Measurements from ENCODE around the gene GABARAPL2.

The GABARAPL2 gene

DNA sequence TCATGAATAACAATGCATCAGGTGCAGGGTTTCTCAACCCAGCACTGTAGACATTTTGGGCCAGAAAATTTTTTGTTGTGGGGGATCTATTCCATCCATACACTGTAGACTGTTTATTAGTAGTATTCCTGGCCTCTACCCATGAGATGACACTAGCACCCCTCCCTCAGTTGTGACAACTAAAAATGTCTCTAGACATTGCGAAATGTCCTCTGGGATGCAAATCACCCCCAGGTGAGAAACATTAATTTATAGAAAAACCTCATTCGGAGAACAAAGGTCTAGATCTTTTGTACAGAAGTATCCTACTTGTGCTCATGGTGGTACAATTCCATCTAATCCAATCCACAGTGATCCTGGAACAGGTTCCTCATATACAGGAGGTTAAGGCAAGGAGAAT lies 52.6 kb downstream of the GABARAPL2 start:
- Histone ChIP-seq H3K36me3 (ENCODE audit: control insufficient read depth in 2 of 2, insufficient read depth in 1 of 2, low read length in 2 of 2) (peaks cover 34 to 69% of the 10 kb centered on the region in 2 experiments), H3K4me1 (ENCODE audit: control insufficient read depth, insufficient read depth, low read length) (peaks cover 6% of the 10 kb centered on the region; the same call in 1 of the 2 replicates), H3K27ac (ENCODE audit: extremely low read depth, low read depth, low read length) (no peak overlapping the region), H3K4me3 (ENCODE audit: low read depth, low read length) (no peak overlapping the region), H3K9me3 (ENCODE audit: control insufficient read depth, insufficient read depth, low read depth, low read length) (no peaks in the 10 kb centered on the region)
- CTCF ChIA-PET, result no interaction called here
- TF ChIP-seq ZNF777 (tag by site-specific recombination; IDR thresholded peaks at IDR 0.05; ENCODE audit: borderline replicate concordance) (no peak), SCRT2 (tag by site-specific recombination; IDR thresholded peaks at IDR 0.05) (no peak), ZNF248 (tag by site-specific recombination; IDR thresholded peaks at IDR 0.05) (no peak), TCF7L2 (IDR thresholded peaks at IDR 0.05; ENCODE audit: borderline replicate concordance, low read depth, low read length) (no peak), ZBTB21 (tag by site-specific recombination; IDR thresholded peaks at IDR 0.05) (no peak), GLI2 (tag by site-specific recombination; IDR thresholded peaks at IDR 0.05; ENCODE audit: borderline replicate concordance, low read depth) (no peak), ZNF214 (tag by site-specific recombination; IDR thresholded peaks at IDR 0.05; ENCODE audit: borderline replicate concordance) (no peak), ZNF184 (tag by site-specific recombination; IDR thresholded peaks at IDR 0.05) (no peak)
- TF ChIP-seq, protein P1, sequence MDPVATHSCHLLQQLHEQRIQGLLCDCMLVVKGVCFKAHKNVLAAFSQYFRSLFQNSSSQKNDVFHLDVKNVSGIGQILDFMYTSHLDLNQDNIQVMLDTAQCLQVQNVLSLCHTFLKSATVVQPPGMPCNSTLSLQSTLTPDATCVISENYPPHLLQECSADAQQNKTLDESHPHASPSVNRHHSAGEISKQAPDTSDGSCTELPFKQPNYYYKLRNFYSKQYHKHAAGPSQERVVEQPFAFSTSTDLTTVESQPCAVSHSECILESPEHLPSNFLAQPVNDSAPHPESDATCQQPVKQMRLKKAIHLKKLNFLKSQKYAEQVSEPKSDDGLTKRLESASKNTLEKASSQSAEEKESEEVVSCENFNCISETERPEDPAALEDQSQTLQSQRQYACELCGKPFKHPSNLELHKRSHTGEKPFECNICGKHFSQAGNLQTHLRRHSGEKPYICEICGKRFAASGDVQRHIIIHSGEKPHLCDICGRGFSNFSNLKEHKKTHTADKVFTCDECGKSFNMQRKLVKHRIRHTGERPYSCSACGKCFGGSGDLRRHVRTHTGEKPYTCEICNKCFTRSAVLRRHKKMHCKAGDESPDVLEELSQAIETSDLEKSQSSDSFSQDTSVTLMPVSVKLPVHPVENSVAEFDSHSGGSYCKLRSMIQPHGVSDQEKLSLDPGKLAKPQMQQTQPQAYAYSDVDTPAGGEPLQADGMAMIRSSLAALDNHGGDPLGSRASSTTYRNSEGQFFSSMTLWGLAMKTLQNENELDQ (tag by site-specific recombination; IDR thresholded peaks at IDR 0.05; ENCODE audit: low read depth), result no peak
- TF ChIP-seq, protein P2, sequence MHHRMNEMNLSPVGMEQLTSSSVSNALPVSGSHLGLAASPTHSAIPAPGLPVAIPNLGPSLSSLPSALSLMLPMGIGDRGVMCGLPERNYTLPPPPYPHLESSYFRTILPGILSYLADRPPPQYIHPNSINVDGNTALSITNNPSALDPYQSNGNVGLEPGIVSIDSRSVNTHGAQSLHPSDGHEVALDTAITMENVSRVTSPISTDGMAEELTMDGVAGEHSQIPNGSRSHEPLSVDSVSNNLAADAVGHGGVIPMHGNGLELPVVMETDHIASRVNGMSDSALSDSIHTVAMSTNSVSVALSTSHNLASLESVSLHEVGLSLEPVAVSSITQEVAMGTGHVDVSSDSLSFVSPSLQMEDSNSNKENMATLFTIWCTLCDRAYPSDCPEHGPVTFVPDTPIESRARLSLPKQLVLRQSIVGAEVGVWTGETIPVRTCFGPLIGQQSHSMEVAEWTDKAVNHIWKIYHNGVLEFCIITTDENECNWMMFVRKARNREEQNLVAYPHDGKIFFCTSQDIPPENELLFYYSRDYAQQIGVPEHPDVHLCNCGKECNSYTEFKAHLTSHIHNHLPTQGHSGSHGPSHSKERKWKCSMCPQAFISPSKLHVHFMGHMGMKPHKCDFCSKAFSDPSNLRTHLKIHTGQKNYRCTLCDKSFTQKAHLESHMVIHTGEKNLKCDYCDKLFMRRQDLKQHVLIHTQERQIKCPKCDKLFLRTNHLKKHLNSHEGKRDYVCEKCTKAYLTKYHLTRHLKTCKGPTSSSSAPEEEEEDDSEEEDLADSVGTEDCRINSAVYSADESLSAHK (tag by site-specific recombination; IDR thresholded peaks at IDR 0.05), result no peak
- TF ChIP-seq, protein P3, sequence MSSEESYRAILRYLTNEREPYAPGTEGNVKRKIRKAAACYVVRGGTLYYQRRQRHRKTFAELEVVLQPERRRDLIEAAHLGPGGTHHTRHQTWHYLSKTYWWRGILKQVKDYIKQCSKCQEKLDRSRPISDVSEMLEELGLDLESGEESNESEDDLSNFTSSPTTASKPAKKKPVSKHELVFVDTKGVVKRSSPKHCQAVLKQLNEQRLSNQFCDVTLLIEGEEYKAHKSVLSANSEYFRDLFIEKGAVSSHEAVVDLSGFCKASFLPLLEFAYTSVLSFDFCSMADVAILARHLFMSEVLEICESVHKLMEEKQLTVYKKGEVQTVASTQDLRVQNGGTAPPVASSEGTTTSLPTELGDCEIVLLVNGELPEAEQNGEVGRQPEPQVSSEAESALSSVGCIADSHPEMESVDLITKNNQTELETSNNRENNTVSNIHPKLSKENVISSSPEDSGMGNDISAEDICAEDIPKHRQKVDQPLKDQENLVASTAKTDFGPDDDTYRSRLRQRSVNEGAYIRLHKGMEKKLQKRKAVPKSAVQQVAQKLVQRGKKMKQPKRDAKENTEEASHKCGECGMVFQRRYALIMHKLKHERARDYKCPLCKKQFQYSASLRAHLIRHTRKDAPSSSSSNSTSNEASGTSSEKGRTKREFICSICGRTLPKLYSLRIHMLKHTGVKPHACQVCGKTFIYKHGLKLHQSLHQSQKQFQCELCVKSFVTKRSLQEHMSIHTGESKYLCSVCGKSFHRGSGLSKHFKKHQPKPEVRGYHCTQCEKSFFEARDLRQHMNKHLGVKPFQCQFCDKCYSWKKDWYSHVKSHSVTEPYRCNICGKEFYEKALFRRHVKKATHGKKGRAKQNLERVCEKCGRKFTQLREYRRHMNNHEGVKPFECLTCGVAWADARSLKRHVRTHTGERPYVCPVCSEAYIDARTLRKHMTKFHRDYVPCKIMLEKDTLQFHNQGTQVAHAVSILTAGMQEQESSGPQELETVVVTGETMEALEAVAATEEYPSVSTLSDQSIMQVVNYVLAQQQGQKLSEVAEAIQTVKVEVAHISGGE (tag by site-specific recombination; conservative IDR thresholded peaks at IDR 0.05; ENCODE audit: low read depth), result no peak
- POLR2A ChIA-PET, result no interaction called here

DNA sequence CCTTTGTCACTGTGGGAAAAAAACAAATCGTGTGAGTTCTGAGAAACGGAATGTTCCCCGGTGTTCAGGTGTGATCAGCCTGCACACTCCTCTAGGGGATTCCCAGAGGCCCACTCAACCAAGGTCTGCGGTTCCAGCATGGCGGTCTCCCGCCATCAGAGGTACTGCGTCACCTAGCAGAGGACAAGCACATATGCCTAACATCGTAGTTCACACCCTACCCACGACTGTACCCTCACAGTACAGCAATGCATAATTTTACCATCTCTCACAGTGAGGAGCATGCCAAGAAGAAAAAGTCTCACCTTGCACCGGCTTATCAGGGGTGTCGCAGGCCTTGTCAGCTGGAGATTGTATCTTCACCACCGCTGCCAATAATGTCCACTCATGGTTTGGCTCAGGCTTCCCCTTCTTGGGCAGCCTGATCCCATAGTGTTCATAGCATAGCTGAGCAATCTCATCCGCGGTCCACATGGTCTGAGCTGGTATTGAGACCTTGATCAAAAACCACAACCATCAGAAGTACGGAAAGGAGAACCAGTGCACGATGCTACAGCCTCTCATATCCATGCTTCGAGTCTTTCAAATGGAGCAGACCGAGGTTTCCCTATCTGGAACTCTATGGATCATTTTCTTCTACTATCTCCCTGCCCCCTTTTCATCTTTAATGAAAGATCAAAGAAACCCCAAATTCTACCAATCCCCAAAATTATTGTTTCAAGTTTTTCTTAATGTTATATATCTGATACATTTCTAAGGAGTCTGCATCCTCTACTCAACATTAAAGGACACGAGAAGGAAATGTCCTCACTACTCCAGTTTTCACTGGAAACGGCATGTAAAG lies 54.4 kb downstream of the GABARAPL2 start:
- POLR2A ChIA-PET, result interaction anchor here (1.1 to 2.9 kb wide), 2 partner anchors 11 to 104 kb away, joined by 3 to 9 read pairs; no protein-coding TSS in a partner anchor
- peaks cover 6% of the 10 kb centered on the region; the same call in 1 of the 2 replicates for H3K4me1 ChIP-seq (ENCODE audit: control insufficient read depth, insufficient read depth, low read length)
- no peak overlapping the region for H3K4me3 ChIP-seq (ENCODE audit: low read depth, low read length)
- H3K36me3 ChIP-seq (ENCODE audit: control insufficient read depth in 2 of 2, insufficient read depth in 1 of 2, low read length in 2 of 2), result peaks cover 31 to 52% of the 10 kb centered on the region in 2 experiments
- no peaks in the 10 kb centered on the region for H3K9me3 ChIP-seq (ENCODE audit: control insufficient read depth, insufficient read depth, low read depth, low read length)
- CTCF ChIA-PET, result interaction anchor here (0.7 to 2.8 kb wide), 4 partner anchors 18 to 169 kb away, joined by 3 to 21 read pairs (median 4); no protein-coding TSS in a partner anchor
- no peak overlapping the region for H3K27ac ChIP-seq (ENCODE audit: extremely low read depth, low read depth, low read length)
- TF ChIP-seq, protein P4, sequence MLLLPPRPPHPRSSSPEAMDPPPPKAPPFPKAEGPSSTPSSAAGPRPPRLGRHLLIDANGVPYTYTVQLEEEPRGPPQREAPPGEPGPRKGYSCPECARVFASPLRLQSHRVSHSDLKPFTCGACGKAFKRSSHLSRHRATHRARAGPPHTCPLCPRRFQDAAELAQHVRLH (tag by site-specific recombination; IDR thresholded peaks at IDR 0.05), result no peak
- TF ChIP-seq, protein P5, sequence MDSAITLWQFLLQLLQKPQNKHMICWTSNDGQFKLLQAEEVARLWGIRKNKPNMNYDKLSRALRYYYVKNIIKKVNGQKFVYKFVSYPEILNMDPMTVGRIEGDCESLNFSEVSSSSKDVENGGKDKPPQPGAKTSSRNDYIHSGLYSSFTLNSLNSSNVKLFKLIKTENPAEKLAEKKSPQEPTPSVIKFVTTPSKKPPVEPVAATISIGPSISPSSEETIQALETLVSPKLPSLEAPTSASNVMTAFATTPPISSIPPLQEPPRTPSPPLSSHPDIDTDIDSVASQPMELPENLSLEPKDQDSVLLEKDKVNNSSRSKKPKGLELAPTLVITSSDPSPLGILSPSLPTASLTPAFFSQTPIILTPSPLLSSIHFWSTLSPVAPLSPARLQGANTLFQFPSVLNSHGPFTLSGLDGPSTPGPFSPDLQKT (IDR thresholded peaks at IDR 0.05; ENCODE audit: borderline replicate concordance, low read depth, low read length), result no peak
- no peak for TF ChIP-seq ZNF350 (tag by site-specific recombination; IDR thresholded peaks at IDR 0.05)
- TF ChIP-seq ZNF132 (tag by site-specific recombination; IDR thresholded peaks at IDR 0.05; ENCODE audit: borderline replicate concordance), result no peak
- no peak for TF ChIP-seq ZNF791 (tag by site-specific recombination; IDR thresholded peaks at IDR 0.05)
- no peak for TF ChIP-seq HOXC10 (CRISPR knock-in tag; IDR thresholded peaks at IDR 0.05)
- no peak for TF ChIP-seq ZNF785 (tag by site-specific recombination; IDR thresholded peaks at IDR 0.05)
- no peak for TF ChIP-seq FEZF1 (tag by site-specific recombination; IDR thresholded peaks at IDR 0.05)
- TF ChIP-seq ZNF341 (tag by site-specific recombination; IDR thresholded peaks at IDR 0.05; ENCODE audit: low read depth), result no peak
- TF ChIP-seq ZSCAN30 (tag by site-specific recombination; IDR thresholded peaks at IDR 0.05), result no peak
- TF ChIP-seq ZSCAN23 (tag by site-specific recombination; IDR thresholded peaks at IDR 0.05), result no peak
- TF ChIP-seq SP7 (tag by site-specific recombination; IDR thresholded peaks at IDR 0.05), result no peak

Data from HEK293 (cell line).